ENCODE results near the gene ARG1.
"Not testable (repeated sequence)": the region's sequence is repeated elsewhere in the genome, so short reads cannot be mapped to it uniquely, and the experiment has no call there.

ARG1 gene

GRCh38 chr6:131572686-131573415 is at the start of gene ARG1:
Gene ARG1 (plus strand): TSS chr6:131573226. CDS start chr6:131573283, 57 bp downstream.
- no peak for DNase-seq (ENCODE audit: low spot score)

DNA sequence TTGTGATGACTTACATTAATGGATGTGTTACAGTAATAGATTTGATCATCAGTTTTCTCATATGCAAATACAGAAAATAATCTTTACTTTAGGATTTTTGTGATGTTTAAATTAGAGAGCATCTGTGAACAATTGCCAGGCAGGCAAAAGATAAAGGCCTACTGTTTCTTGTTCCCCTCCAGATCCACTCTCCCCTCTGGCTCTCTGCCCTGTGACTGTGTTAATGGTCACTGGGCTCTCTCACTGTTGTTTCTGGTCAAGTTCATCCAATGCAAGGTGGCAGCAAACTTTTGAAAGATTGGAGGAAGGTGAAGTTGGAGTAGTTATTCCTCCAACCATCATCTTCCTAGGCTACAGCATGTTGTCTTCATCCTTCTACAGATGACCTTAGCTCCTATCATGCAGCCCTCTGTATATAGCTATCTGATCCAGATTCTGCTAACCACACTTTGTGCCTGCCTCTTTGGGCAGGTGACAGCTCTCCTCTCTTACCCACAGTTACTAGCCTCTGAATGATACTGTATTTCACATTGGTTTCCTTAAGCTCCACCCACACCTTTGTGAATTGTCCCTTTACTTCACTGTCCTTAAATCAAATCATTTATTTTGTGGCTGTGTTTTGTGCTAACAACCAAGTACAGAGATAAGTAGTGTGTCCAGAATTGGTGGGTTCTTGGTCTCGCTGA is 48.9 kb upstream of the ARG1 start:
- no peak for DNase-seq (ENCODE audit: low spot score)

- no peak for DNase-seq (ENCODE audit: low spot score)
These were observed 48.2 kb upstream of the ARG1 start for GRCh38 chr6:131524695-131525336.

GRCh38 chr6:131530936-131531335 is 42.1 kb upstream of the ARG1 start:
- not testable (repeated sequence) for DNase-seq (ENCODE audit: low spot score)

GRCh38 chr6:131531681-131532080 is 41.3 kb upstream of the ARG1 start:
- not testable (repeated sequence) for DNase-seq (ENCODE audit: low spot score)

- DNase-seq (ENCODE audit: low spot score), result no peak
These were observed 40.4 kb upstream of the ARG1 start for GRCh38 chr6:131532580-131533039.

- not testable (repeated sequence) for DNase-seq (ENCODE audit: low spot score)
These were observed 34.4 kb upstream of the ARG1 start for GRCh38 chr6:131538615-131539014.

GRCh38 chr6:131545317-131545716 is 27.7 kb upstream of the ARG1 start:
- DNase-seq (ENCODE audit: low spot score), result no peak

- no peak for DNase-seq (ENCODE audit: low spot score)
These were observed 25.5 kb upstream of the ARG1 start for GRCh38 chr6:131547488-131547887.

DNA sequence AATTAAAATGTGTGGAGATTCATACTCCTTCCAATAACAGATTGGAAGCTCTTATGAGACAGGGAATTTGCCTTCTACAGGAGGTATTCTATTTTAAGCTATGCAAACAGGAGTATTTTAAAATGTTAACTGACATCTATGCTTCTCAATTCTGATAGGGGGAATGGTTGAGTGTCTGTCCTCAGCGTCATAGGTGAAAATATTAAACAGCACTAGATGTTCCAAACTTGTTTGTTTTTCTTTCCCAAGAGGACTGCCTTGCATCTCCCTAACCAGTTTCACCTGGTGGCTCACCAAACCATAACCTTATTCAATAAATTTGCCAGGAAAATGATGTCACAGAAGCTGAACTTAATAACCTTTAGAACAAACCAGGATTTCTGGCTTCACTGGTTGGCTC is 24.6 kb upstream of the ARG1 start:
- DNase-seq (ENCODE audit: low spot score), result no peak

- no peak for DNase-seq (ENCODE audit: low spot score)
These were observed 23.2 kb upstream of the ARG1 start for GRCh38 chr6:131549811-131550210.

DNA sequence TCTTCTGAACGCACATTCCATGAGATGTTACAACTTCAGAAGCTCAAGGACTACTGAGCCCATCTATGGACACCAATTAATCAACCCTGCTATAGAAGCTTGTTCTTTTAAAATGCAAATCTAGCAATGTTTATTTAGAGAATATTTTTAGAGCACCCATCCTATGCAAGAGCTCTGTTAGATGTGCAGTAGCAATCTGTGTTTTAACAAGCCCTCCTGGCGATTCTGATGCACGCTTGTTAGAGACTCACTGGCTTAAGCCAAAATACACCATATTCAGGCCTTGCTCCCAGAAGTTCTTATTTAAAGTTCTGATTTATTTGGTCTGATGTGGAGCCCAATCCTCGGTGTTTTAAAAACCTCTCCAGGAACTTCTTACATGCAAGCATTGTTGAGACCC is 21.1 kb upstream of the ARG1 start:
- no peak for DNase-seq (ENCODE audit: low spot score)

GRCh38 chr6:131552572-131552971 is 20.5 kb upstream of the ARG1 start:
- no peak for DNase-seq (ENCODE audit: low spot score)

- peak; percentile 28 for DNase-seq (ENCODE audit: low spot score)
These were observed 17.0 kb upstream of the ARG1 start for GRCh38 chr6:131555992-131556391.

DNA sequence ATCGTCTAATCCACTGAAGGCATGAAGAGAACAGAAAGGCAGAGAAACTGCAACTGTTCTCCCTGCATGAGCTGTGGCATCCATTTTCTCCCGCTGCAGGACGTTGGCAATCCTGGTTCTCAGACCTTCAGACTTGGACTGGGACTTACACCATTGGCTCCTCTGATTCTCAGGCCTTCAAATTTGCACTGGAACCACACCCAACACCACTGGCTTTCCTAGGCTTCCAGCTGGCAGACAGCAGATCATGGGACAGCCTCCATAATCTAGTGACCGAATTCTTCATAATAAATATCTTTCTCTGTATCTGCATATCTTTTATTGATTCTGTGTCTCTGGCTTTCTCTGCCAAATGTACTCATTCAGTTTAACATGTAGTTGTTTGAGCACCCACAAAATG is 14.1 kb upstream of the ARG1 start:
- DNase-seq (ENCODE audit: low spot score), result no peak

DNA sequence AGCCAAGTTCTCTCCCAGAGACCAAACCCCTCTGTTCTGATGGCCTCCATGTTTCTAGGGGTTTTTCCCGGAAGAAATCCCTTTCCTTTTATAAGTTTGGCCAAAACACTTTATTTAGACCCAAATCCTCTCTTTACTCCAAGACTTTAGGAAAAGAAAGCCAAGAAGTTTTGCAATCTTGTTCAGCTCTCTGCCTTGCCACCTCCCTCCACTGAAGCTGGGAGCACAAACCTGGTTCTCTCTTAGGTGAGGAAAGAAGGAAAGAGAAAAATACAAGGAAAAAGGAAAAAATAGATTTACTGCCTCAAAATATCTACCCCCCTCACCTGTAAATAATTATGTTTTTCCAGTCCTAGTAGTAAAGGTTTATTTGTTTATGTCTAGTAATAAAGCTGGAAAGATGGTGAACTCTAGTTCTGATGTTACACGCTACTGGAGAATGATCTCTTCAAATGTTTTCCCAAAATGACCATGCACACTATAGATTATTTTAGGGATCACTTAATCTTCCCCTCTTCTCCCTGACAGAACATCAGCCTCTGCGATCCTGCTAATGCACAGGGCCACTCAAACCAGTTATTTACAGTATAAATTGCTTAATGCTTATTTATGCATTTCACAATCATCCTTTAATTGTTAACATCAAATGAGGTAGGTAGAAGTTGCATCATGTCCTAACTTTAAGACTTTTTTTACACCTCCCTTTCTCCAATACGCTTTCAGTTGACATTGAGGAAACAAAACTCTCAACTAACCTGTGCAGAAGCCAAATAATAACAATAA is 10.9 kb upstream of the ARG1 start:
- no peak for DNase-seq (ENCODE audit: low spot score)

GRCh38 chr6:131565056-131565455 is 8.0 kb upstream of the ARG1 start:
- no peak for DNase-seq (ENCODE audit: low spot score)

GRCh38 chr6:131568726-131569125 is 4.3 kb upstream of the ARG1 start:
- DNase-seq (ENCODE audit: low spot score), result no peak

GRCh38 chr6:131574133-131574532 is 1.1 kb downstream of the ARG1 start:
- no peak for DNase-seq (ENCODE audit: low spot score)

DNA sequence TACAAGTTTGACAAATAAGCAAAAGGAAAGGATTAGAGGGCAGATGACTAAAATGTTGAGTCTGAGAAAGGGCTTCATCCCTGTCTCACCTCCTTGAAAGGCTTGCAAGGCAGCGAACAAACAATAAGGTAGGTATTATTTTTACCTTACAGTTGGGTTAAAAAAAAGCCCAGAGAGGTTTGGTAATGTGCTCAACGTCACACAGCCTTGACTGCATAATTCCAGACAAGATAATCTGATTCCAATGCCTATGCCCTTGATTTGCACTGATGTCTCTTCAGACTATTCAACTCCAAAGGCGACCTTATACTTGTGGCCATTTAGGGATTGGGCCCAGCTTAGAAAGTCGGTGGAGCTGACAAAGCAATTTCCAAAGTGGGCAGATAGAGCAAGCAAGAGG is 1.7 kb downstream of the ARG1 start:
- DNase-seq (ENCODE audit: low spot score), result no peak

DNA sequence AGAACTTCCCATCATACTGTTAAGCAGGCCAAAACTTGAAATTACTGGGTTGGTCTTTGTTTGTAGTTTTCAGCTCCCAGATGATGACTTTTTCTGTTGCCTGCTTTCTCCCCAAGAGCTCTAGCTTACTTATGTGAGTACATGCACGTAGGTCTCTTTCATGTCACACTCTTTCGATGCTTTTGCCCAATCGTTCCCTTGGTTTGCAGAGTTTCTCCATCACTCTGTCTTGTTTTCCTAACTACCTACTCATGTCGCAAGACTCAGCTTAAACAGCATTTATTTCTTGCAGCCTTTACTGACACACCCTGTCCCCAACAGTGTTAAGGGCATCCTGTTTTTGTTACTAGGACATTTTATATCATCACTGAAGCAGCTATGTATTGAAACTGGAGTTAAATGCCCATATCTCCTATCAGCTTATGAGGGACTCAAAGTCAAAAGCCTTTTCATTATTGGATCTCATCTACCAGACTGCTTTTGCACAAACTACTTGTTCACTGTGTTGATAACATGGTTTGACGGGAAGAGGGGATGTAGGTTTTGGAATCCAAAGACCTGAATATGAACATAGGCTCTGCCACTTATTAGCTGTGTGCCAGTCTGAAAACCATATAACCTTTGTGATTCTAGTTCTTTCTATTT is 2.9 kb downstream of the ARG1 start:
- DNase-seq (ENCODE audit: low spot score), result no peak

GRCh38 chr6:131581523-131581922 is 8.5 kb downstream of the ARG1 start:
- DNase-seq (ENCODE audit: low spot score), result no peak
